GM06990 (cell line): Measurements from ENCODE around the gene TMEM59.

Source experiments
- DNase-seq: peaks from one replicate; pipeline ENCODE4 v3.0.0-alpha.2; 2011; ENCODE audit not compliant: insufficient read length; ENCODE audit errors: extremely low read depth
- H3K27me3 ChIP-seq: replicated peaks from 2 replicates; pipeline ENCODE4 v1.6.0; 2011; ENCODE audit warnings: low read length; ENCODE audit not compliant: control insufficient read depth, insufficient read depth
- H3K36me3 ChIP-seq: 2 replicates; pipeline ENCODE4 v1.5.1; 2011; ENCODE audit warnings: low read length; ENCODE audit not compliant: control insufficient read depth, insufficient read depth
- H3K4me3 ChIP-seq: replicated peaks from 2 replicates; pipeline ENCODE4 v1.5.1; 2011; ENCODE audit warnings: low read depth, mild to moderate bottlenecking, control low read depth, low read length
- TF ChIP-seq, protein P1 (sequence below): IDR thresholded peaks from 2 replicates; pipeline ENCODE4 v1.5.1; 2011; ENCODE audit warnings: low read length, control low read depth, mild to moderate bottlenecking, inconsistent platforms; ENCODE audit not compliant: insufficient read depth, poor library complexity, severe bottlenecking

Gene TMEM59

GRCh38 chr1:54084794-54085193, 31.8 kb upstream of the TMEM59 start:
- no peak overlapping the region for H3K4me3 ChIP-seq
- TF ChIP-seq, protein P1, sequence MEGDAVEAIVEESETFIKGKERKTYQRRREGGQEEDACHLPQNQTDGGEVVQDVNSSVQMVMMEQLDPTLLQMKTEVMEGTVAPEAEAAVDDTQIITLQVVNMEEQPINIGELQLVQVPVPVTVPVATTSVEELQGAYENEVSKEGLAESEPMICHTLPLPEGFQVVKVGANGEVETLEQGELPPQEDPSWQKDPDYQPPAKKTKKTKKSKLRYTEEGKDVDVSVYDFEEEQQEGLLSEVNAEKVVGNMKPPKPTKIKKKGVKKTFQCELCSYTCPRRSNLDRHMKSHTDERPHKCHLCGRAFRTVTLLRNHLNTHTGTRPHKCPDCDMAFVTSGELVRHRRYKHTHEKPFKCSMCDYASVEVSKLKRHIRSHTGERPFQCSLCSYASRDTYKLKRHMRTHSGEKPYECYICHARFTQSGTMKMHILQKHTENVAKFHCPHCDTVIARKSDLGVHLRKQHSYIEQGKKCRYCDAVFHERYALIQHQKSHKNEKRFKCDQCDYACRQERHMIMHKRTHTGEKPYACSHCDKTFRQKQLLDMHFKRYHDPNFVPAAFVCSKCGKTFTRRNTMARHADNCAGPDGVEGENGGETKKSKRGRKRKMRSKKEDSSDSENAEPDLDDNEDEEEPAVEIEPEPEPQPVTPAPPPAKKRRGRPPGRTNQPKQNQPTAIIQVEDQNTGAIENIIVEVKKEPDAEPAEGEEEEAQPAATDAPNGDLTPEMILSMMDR, result no peak
- DNase-seq, result no peak
- no peaks in the 10 kb centered on the region for H3K27me3 ChIP-seq
- no peaks in the 10 kb centered on the region; the same call in 1 of the 2 replicates for H3K36me3 ChIP-seq

GRCh38 chr1:54081306-54082270, 28.6 kb upstream of the TMEM59 start:
- DNase-seq, result peak; percentile 39
- Histone ChIP-seq H3K27me3 (no peaks in the 10 kb centered on the region), H3K4me3 (no peak overlapping the region), H3K36me3 (no peaks in the 10 kb centered on the region)
- TF ChIP-seq, protein P1, result peak; percentile 92

DNA sequence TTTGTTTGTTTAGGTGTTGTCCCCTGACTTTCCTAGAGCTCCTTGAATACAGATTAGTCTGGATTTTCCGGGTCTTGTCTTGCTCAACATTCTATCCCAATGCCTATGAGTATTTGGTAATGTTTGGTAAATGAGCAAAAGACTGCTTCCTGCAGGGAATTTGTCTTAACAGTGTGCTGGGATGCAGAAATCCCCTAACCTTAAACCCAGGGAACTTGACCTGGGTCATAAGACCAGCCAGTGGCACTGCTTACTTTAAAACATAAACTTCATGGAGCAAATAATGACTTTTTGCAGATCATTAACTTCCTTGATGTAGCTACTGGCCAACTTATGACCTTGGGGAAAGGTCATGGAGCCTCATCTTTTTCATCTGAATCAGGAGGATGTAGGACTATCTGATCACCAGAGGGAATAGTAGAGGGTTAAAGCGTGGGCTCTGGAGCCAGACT, 27.6 kb upstream of the TMEM59 start:
- H3K4me3 ChIP-seq, result no peak overlapping the region
- TF ChIP-seq, protein P1, result no peak
- no peaks in the 10 kb centered on the region for H3K27me3 ChIP-seq
- H3K36me3 ChIP-seq, result no peaks in the 10 kb centered on the region
- no peak for DNase-seq

- no peaks in the 10 kb centered on the region for H3K27me3 ChIP-seq
- no peak for DNase-seq
- H3K4me3 ChIP-seq, result no peak overlapping the region
- TF ChIP-seq, protein P1, result no peak
- no peaks in the 10 kb centered on the region for H3K36me3 ChIP-seq
These were observed 24.4 kb upstream of the TMEM59 start for GRCh38 chr1:54077359-54077758.

GRCh38 chr1:54070171-54070837, 17.3 kb upstream of the TMEM59 start:
- H3K36me3 ChIP-seq, result peaks cover 2% of the 10 kb centered on the region
- H3K27me3 ChIP-seq, result no peaks in the 10 kb centered on the region
- TF ChIP-seq, protein P1, result peak; percentile 78
- no peak overlapping the region for H3K4me3 ChIP-seq
- DNase-seq, result no peak
